ENCODE data around the gene TCF4. TPM values are rescaled to one million over a fixed set of nuclear protein-coding genes. Genes with fewer than 3 reads are reported as not detected.

The TCF4 gene
- total RNA-seq, 1 experiment from 2014 or later = 0.42 TPM

DNA sequence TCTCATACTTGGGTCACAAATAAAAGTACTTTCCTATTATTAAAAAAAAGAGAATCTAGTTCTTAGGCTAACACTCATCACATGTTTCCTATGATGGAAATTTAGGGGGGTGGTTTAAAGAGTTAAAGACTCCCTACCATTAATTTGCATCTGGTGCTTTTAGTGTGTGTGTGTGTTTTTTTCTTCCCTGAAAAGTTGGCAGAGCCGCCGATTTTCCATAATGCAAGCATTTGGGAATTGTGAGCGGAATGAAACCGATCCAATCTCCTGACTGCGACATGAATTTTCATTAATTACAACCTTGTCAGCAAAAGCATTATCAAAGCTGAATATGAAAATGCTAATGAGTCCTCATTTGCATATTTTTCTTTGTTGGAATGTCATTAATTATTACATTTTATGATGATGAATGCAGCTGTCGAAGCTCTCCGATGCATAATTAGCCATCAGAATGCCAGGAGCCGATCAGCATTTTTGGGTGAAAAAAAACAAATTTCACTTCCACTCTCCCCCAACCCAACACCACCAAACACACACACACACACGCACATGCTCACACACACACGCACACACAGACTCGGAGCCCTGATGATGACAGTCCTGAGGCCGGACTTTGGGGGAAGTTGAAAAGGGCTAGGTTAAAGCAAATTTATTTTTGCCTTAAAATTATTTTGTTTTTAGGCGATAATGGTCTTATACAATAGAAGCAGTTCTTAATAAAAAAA, 165.4 kb downstream of the TCF4 start:
- no TSS peak for BruUV-seq (replicated peaks)
- no peak overlapping the region for H3K4me3 ChIP-seq (replicated peaks in 1 of 2; ENCODE audit: low read depth in 1 of 2, low read length in 2 of 2)
- no peaks in the 10 kb centered on the region for H3K27me3 ChIP-seq (ENCODE audit: insufficient read depth, low read length)
- CTCF ChIA-PET = no interaction called here
- no peak overlapping the region for H2AFZ ChIP-seq (ENCODE audit: low read depth, low read length, poor library complexity, severe bottlenecking)
- no peak overlapping the region for H3K4me2 ChIP-seq (ENCODE audit: low read length)
- intact Hi-C loops (cut with micrococcal nuclease) = no loop called here
- no peak for ATAC-seq
- H3K9me3 ChIP-seq (ENCODE audit: control insufficient read depth in 1 of 2, insufficient read depth in 1 of 2, low read depth in 1 of 2, low read length in 2 of 2) = no peaks in the 10 kb centered on the region; a peak in 1 of 4 replicates
- RAD21 ChIA-PET (ENCODE audit: low non-redundant PET in 1 of 2, low total read pairs in 2 of 2, uncharacterized antibody in 2 of 2, unreplicated experiment in 2 of 2) = no interaction called here
- no peaks in the 10 kb centered on the region for H3K79me2 ChIP-seq (ENCODE audit: insufficient read depth, low read length)
- H3K9me2 ChIP-seq (ENCODE audit: insufficient read depth) = no peaks in the 10 kb centered on the region
- H3K9ac ChIP-seq (ENCODE audit: low read length) = no peak overlapping the region
- TF ChIP-seq ATF3 (IDR thresholded peaks at IDR 0.05) (no peak), CEBPB (IDR thresholded peaks at IDR 0.05; ENCODE audit: low read depth) (no peak), YY1 (IDR thresholded peaks at IDR 0.05; ENCODE audit: extremely low read depth, insufficient replicate concordance, low read depth, low read length) (no peak)
- TF ChIP-seq, protein P1, sequence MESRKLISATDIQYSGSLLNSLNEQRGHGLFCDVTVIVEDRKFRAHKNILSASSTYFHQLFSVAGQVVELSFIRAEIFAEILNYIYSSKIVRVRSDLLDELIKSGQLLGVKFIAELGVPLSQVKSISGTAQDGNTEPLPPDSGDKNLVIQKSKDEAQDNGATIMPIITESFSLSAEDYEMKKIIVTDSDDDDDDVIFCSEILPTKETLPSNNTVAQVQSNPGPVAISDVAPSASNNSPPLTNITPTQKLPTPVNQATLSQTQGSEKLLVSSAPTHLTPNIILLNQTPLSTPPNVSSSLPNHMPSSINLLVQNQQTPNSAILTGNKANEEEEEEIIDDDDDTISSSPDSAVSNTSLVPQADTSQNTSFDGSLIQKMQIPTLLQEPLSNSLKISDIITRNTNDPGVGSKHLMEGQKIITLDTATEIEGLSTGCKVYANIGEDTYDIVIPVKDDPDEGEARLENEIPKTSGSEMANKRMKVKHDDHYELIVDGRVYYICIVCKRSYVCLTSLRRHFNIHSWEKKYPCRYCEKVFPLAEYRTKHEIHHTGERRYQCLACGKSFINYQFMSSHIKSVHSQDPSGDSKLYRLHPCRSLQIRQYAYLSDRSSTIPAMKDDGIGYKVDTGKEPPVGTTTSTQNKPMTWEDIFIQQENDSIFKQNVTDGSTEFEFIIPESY (IDR thresholded peaks at IDR 0.05; ENCODE audit: extremely low read depth, insufficient replicate concordance, low read length) = no peak
- H3K27ac ChIP-seq (ENCODE audit: low read depth, low read length) = no peak overlapping the region
- no peak for DNase-seq (ENCODE audit: low read depth, low spot score)
- H4K20me1 ChIP-seq (ENCODE audit: insufficient read depth) = no peaks in the 10 kb centered on the region
- H3K36me3 ChIP-seq (ENCODE audit: control insufficient read depth in 1 of 2, insufficient read depth in 2 of 2, low read length in 2 of 2) = no peaks in the 10 kb centered on the region
- no peaks in the 10 kb centered on the region for H3K4me1 ChIP-seq (ENCODE audit: control insufficient read depth in 1 of 2, insufficient read depth in 2 of 2, low read length in 2 of 2)
- POLR2A ChIA-PET = no interaction called here
